HG02870 (cell line): ENCODE data around the gene NCOA1.

Experiments
- ATAC-seq: cut with Tn5 transposase; IDR thresholded peaks from one replicate; pipeline ENCODE4 v1.9.1; 2021; ENCODE audit warnings: mild to moderate bottlenecking, moderate library complexity; ENCODE audit not compliant: unreplicated experiment

NCOA1 gene

GRCh38 chr2:24621779-24622538, 130.9 kb downstream of the NCOA1 start:
- no peak for ATAC-seq

- no peak for ATAC-seq
These were observed 132.5 kb downstream of the NCOA1 start for GRCh38 chr2:24623535-24623934.

- no peak for ATAC-seq
These were observed 134.7 kb downstream of the NCOA1 start for GRCh38 chr2:24625728-24626127.

- ATAC-seq = no peak
These were observed 135.1 kb downstream of the NCOA1 start for GRCh38 chr2:24626131-24626530.

- ATAC-seq = no peak
These were observed 137.7 kb downstream of the NCOA1 start for GRCh38 chr2:24628746-24629145.

GRCh38 chr2:24632172-24632571, 141.1 kb downstream of the NCOA1 start:
- no peak for ATAC-seq

- ATAC-seq = no peak
These were observed 144.1 kb downstream of the NCOA1 start for GRCh38 chr2:24635181-24635580.

- ATAC-seq = no peak
These were observed 147.5 kb downstream of the NCOA1 start for GRCh38 chr2:24638568-24638967.

GRCh38 chr2:24642351-24642750, 151.3 kb downstream of the NCOA1 start:
- no peak for ATAC-seq

- no peak for ATAC-seq
These were observed 152.0 kb downstream of the NCOA1 start for GRCh38 chr2:24643051-24643450.

- ATAC-seq = no peak
These were observed 153.0 kb downstream of the NCOA1 start for GRCh38 chr2:24644032-24644431.

GRCh38 chr2:24650997-24651642, 160.1 kb downstream of the NCOA1 start:
- ATAC-seq = no peak

- no peak for ATAC-seq
These were observed 160.6 kb downstream of the NCOA1 start for GRCh38 chr2:24651643-24652003.

- no peak for ATAC-seq
These were observed 161.5 kb downstream of the NCOA1 start for GRCh38 chr2:24652265-24653182.

- no peak for ATAC-seq
These were observed 166.8 kb downstream of the NCOA1 start for GRCh38 chr2:24657818-24658217.

GRCh38 chr2:24658531-24659202, 167.6 kb downstream of the NCOA1 start:
- ATAC-seq = no peak

- ATAC-seq = no peak
These were observed 168.8 kb downstream of the NCOA1 start for GRCh38 chr2:24659862-24660261.

GRCh38 chr2:24667542-24667941, 176.5 kb downstream of the NCOA1 start:
- no peak for ATAC-seq

GRCh38 chr2:24671230-24671629, 180.2 kb downstream of the NCOA1 start:
- no peak for ATAC-seq

- no peak for ATAC-seq
These were observed 181.5 kb downstream of the NCOA1 start for GRCh38 chr2:24672589-24672988.

GRCh38 chr2:24675338-24675737, 184.3 kb downstream of the NCOA1 start:
- ATAC-seq = no peak
